ENCODE data around the gene MT1B. TPM values are rescaled to one million over a fixed set of nuclear protein-coding genes. Genes with fewer than 3 reads are reported as not detected.
A peak's percentile ranks its signal among the peaks of the same experiment; 100 is the strongest.

Gene MT1B
- total and polyA plus RNA-seq, 4 donors, result 1.2 to 1.5 TPM; not detected in 2

- no peak for DNase-seq (ENCODE audit: low spot score)
- peaks cover 5 to 13% (median 9%) of the 10 kb centered on the region in 4 donors for H3K4me1 ChIP-seq (ENCODE audit: control insufficient read depth in 4 of 4, insufficient read depth in 4 of 4, low read length in 3 of 4)
- TF ChIP-seq JUND (IDR thresholded peaks at IDR 0.05), result no peak
- H3K36me3 ChIP-seq (ENCODE audit: control insufficient read depth in 4 of 4, insufficient read depth in 3 of 4, low read depth in 1 of 4, low read length in 3 of 4), result no peaks in the 10 kb centered on the region
- H3K9me3 ChIP-seq (ENCODE audit: control insufficient read depth in 4 of 4, low read length in 3 of 4), result no peaks in the 10 kb centered on the region
- no peak overlapping the region for H3K4me3 ChIP-seq (ENCODE audit: low read depth in 1 of 3, low read length in 3 of 3)
- no peak overlapping the region for H3K27ac ChIP-seq (ENCODE audit: low read depth in 1 of 2, low read length in 2 of 2)
- WGBS, result 75% methylated on average over 1 of the region's 1 CpG
- no peaks in the 10 kb centered on the region for H3K27me3 ChIP-seq (ENCODE audit: control insufficient read depth in 4 of 4, insufficient read depth in 4 of 4, low read length in 3 of 4)
- no peak overlapping the region for H3K9ac ChIP-seq (ENCODE audit: low read depth in 1 of 2, low read length in 2 of 2)
These were observed 914 bp downstream of the MT1B start for GRCh38 chr16:56652600-56652999.

DNA sequence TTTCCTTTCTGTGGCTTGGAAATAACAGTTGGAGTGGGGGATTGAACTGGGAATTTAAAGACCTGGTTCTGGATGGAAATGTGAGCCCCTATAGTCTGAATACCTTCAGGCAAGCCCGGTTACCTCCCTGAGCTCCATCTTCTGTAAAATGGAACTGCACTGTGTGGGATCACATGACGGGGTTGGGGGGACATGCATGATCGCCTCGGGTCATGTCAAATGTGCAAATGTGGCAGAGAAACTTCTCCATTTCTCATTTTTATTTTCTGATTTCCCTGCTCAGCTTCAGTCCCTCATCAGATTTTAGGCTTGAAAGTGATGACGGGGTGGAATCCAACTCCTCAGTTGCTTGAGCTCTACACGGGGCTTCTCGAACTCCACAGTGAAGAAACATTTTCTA is 1.5 kb downstream of the MT1B start:
- DNase-seq (ENCODE audit: low spot score), result no peak
- Histone ChIP-seq H3K4me1 (ENCODE audit: control insufficient read depth in 4 of 4, insufficient read depth in 4 of 4, low read length in 3 of 4) (peaks cover 4 to 11% (median 6%) of the 10 kb centered on the region in 4 donors), H3K27me3 (ENCODE audit: control insufficient read depth in 4 of 4, insufficient read depth in 4 of 4, low read length in 3 of 4) (no peaks in the 10 kb centered on the region), H3K9ac (ENCODE audit: low read depth in 1 of 2, low read length in 2 of 2) (no peak overlapping the region), H3K27ac (ENCODE audit: low read depth in 1 of 2, low read length in 2 of 2) (no peak overlapping the region), H3K9me3 (ENCODE audit: control insufficient read depth in 4 of 4, low read length in 3 of 4) (no peaks in the 10 kb centered on the region), H3K36me3 (ENCODE audit: control insufficient read depth in 4 of 4, insufficient read depth in 3 of 4, low read depth in 1 of 4, low read length in 3 of 4) (no peaks in the 10 kb centered on the region), H3K4me3 (ENCODE audit: low read depth in 1 of 3, low read length in 3 of 3) (no peak overlapping the region)
- TF ChIP-seq GABPA (IDR thresholded peaks at IDR 0.05 in 1 of 2, conservative IDR thresholded peaks at IDR 0.05 in 1 of 2), result no peak
- TF ChIP-seq HNF4A (conservative IDR thresholded peaks at IDR 0.05), result no peak
- WGBS, result 89% methylated on average over 7 of the region's 7 CpGs

- H3K36me3 ChIP-seq (ENCODE audit: control insufficient read depth in 4 of 4, insufficient read depth in 3 of 4, low read depth in 1 of 4, low read length in 3 of 4), result peaks cover 0 to 3% (median 0%) of the 10 kb centered on the region in 4 donors
- H3K27ac ChIP-seq (ENCODE audit: low read depth in 1 of 2, low read length in 2 of 2), result peak within 1 kb of the TSS; percentile 70 to 85
- TF ChIP-seq SP1 (IDR thresholded peaks at IDR 0.05) (peak; percentile 94), YY1 (IDR thresholded peaks at IDR 0.05) (peak; percentile 30), FOXA1 (IDR thresholded peaks at IDR 0.05) (no peak), MAX (IDR thresholded peaks at IDR 0.05) (peak; percentile 48), NR2F2 (IDR thresholded peaks at IDR 0.05) (peak; percentile 46), RAD21 (IDR thresholded peaks at IDR 0.05) (peak; percentile 42 to 67), RXRA (IDR thresholded peaks at IDR 0.05) (peak; percentile 84 to 91), GABPA (IDR thresholded peaks at IDR 0.05 in 1 of 2, conservative IDR thresholded peaks at IDR 0.05 in 1 of 2) (no peak), HNF4G (IDR thresholded peaks at IDR 0.05) (peak; percentile 53), TAF1 (conservative IDR thresholded peaks at IDR 0.05) (peak; percentile 36), JUND (IDR thresholded peaks at IDR 0.05) (peak in 1 of 2 donors; percentile 42), HNF4A (conservative IDR thresholded peaks at IDR 0.05) (peak; percentile 75 to 79)
- TF ChIP-seq, protein P1, sequence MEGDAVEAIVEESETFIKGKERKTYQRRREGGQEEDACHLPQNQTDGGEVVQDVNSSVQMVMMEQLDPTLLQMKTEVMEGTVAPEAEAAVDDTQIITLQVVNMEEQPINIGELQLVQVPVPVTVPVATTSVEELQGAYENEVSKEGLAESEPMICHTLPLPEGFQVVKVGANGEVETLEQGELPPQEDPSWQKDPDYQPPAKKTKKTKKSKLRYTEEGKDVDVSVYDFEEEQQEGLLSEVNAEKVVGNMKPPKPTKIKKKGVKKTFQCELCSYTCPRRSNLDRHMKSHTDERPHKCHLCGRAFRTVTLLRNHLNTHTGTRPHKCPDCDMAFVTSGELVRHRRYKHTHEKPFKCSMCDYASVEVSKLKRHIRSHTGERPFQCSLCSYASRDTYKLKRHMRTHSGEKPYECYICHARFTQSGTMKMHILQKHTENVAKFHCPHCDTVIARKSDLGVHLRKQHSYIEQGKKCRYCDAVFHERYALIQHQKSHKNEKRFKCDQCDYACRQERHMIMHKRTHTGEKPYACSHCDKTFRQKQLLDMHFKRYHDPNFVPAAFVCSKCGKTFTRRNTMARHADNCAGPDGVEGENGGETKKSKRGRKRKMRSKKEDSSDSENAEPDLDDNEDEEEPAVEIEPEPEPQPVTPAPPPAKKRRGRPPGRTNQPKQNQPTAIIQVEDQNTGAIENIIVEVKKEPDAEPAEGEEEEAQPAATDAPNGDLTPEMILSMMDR (IDR thresholded peaks at IDR 0.05; ENCODE audit: low read depth, low read length, missing input control), result no peak
- TF ChIP-seq, protein P2, sequence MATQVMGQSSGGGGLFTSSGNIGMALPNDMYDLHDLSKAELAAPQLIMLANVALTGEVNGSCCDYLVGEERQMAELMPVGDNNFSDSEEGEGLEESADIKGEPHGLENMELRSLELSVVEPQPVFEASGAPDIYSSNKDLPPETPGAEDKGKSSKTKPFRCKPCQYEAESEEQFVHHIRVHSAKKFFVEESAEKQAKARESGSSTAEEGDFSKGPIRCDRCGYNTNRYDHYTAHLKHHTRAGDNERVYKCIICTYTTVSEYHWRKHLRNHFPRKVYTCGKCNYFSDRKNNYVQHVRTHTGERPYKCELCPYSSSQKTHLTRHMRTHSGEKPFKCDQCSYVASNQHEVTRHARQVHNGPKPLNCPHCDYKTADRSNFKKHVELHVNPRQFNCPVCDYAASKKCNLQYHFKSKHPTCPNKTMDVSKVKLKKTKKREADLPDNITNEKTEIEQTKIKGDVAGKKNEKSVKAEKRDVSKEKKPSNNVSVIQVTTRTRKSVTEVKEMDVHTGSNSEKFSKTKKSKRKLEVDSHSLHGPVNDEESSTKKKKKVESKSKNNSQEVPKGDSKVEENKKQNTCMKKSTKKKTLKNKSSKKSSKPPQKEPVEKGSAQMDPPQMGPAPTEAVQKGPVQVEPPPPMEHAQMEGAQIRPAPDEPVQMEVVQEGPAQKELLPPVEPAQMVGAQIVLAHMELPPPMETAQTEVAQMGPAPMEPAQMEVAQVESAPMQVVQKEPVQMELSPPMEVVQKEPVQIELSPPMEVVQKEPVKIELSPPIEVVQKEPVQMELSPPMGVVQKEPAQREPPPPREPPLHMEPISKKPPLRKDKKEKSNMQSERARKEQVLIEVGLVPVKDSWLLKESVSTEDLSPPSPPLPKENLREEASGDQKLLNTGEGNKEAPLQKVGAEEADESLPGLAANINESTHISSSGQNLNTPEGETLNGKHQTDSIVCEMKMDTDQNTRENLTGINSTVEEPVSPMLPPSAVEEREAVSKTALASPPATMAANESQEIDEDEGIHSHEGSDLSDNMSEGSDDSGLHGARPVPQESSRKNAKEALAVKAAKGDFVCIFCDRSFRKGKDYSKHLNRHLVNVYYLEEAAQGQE (IDR thresholded peaks at IDR 0.05), result peak; percentile 12
- TF ChIP-seq, protein P3, sequence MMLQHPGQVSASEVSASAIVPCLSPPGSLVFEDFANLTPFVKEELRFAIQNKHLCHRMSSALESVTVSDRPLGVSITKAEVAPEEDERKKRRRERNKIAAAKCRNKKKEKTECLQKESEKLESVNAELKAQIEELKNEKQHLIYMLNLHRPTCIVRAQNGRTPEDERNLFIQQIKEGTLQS (IDR thresholded peaks at IDR 0.05), result peak; percentile 26
- H3K9ac ChIP-seq (ENCODE audit: low read depth in 1 of 2, low read length in 2 of 2), result peak within 1 kb of the TSS; percentile 48 to 55
- peak; percentile 80 for DNase-seq (ENCODE audit: low spot score)
- peaks cover 6 to 19% (median 15%) of the 10 kb centered on the region in 4 donors for H3K4me1 ChIP-seq (ENCODE audit: control insufficient read depth in 4 of 4, insufficient read depth in 4 of 4, low read length in 3 of 4)
- under 1% methylated on average over 46 of the region's 46 CpGs for WGBS
- no peaks in the 10 kb centered on the region for H3K27me3 ChIP-seq (ENCODE audit: control insufficient read depth in 4 of 4, insufficient read depth in 4 of 4, low read length in 3 of 4)
- H3K9me3 ChIP-seq (ENCODE audit: control insufficient read depth in 4 of 4, low read length in 3 of 4), result no peaks in the 10 kb centered on the region
- H3K4me3 ChIP-seq (ENCODE audit: low read depth in 1 of 3, low read length in 3 of 3), result peak within 1 kb of the TSS; percentile 54 to 74 (median 69)
These were observed 6.1 kb downstream of the MT1B start, which contains the start of gene MT1F for GRCh38 chr16:56657555-56658326. MT1F (plus strand) TSS chr16:56657959; CDS start chr16:56658059, 100 bp downstream.

Measured in liver (tissue), 9 donors.